HG03108 (cell line): ENCODE measurements around the gene CRTC1.

Experiments used
- ATAC-seq: cut with Tn5 transposase; IDR thresholded peaks from one replicate; pipeline ENCODE4 v1.9.1; 2021; ENCODE audit warnings: moderate library complexity; ENCODE audit not compliant: unreplicated experiment

The CRTC1 gene

DNA sequence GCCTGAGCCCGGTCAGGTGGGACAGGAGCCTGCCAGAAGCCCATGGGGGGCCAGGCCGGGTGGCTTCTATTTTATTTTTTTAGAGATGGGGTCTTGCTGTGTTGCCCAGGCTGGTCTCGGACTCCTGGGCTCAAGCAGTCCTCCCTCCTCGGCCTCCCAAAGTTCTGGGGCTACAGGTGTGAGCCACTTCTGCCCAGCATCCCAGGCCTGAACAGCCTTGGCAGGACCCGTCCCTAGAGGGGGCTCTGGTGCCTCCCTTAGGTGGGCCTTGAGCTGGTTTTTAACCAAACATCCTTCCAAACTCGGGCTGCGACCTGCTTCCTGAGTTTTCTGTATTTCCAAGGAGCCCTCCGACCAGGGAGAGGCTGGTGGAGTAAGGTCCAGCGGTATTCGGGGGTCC is 97.2 kb downstream of the CRTC1 start:
- ATAC-seq = no peak

DNA sequence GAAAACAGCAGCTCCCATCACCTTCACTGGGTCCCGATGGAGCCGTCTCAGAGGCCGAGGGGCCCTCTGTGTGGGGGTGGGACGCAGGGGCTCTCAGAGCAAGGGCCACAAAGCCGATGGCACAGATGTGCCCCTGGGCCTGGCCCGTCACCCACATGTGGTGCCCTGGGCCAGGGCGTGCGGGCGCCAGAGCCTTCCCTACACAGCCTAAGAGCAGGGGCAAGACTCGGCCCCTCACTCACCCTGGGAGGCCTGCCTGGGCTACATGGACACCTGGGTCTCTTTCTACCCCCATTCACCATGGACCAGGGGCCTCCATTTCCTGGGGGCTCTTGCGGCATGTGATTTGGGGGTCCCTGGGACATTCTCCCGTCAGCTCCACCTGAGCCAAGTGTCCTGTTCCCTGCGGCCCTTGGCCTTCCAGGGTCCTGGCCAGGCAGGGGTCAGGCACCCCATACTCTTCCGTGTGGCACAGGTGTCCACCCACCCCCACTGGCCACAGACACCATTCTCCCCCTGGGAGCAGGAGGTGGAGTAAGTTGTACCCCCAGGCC is 97.6 kb downstream of the CRTC1 start:
- no peak for ATAC-seq

DNA sequence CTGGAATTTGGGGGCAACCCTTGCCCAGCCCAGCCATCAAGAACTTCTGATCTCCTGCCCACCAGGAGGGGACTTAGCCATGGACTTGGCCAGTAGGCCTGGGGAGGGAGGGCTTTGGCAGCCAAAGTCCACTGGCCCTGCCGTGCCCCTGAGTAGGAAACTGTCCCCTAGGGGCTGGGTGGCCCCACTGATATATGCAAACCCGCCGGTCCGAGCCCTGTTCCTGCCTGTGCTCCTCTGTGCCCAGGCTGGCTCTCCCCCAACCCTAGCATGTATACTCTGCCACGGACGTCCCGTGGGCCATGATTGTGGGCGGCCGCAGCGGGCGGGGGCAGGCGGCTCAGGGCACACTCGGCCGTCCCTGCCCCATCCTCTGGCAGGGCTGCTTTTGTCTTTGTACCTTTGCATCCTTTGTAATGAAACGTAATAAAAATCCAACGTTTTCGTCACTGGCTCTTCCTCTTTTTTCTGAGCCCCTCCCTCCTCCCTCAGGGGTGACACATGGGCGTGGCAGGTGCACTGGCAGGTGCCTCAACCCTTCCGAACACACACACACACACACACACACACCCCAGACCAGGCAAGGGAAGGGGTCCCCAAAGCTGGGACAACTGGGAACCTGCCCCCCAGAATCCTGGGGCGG is 98.5 kb downstream of the CRTC1 start:
- no peak for ATAC-seq

GRCh38 chr19:18782559-18783225 is 99.2 kb downstream of the CRTC1 start:
- no peak for ATAC-seq

DNA sequence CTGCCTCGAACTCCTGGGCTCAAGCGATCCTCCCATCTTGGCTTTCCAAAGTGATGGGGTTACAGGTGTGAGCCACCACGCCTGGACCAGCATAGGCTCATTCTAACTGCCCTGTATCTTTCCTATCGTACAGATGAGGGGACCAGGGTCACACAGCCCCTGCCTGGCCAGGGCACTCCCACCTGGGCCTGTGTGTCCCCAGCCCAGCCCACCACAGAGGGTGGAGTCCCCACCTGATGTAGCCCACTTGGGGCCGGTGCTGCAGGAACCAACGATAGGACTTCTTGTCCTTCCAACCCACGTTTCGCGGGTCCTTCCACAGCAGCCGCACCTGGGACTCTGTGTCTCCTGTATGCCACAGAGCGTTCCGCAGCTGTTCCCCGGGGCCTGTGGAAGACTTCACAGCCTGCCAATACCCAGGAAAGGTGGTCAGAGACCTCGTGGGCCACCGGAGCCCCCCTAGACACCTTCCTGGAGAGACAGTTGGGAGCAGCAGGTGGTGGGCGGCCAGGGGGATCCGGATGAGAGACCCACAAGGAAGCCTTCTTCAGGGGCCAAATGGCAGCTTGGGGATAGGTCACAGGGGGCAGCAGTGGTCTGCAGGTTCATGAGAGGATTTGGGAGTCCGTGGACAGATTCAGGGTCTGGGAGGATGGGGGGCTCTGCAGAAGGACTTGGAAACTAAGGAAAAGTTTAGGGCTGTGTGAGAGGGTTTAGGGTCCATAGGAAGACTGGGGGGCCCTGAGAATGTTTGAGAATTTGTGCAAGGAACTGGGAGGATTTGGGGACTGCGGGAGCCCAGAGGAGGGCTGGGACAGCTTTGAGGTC is 100.7 kb downstream of the CRTC1 start:
- ATAC-seq = no peak

GRCh38 chr19:18784786-18785120 is 101.3 kb downstream of the CRTC1 start:
- ATAC-seq = no peak

GRCh38 chr19:18785179-18786124 is 102.0 kb downstream of the CRTC1 start:
- ATAC-seq = no peak

GRCh38 chr19:18788529-18789421 is 105.3 kb downstream of the CRTC1 start:
- ATAC-seq = no peak

- no peak for ATAC-seq
Observed at GRCh38 chr19:18789422-18789869, 106.0 kb downstream of the CRTC1 start.

DNA sequence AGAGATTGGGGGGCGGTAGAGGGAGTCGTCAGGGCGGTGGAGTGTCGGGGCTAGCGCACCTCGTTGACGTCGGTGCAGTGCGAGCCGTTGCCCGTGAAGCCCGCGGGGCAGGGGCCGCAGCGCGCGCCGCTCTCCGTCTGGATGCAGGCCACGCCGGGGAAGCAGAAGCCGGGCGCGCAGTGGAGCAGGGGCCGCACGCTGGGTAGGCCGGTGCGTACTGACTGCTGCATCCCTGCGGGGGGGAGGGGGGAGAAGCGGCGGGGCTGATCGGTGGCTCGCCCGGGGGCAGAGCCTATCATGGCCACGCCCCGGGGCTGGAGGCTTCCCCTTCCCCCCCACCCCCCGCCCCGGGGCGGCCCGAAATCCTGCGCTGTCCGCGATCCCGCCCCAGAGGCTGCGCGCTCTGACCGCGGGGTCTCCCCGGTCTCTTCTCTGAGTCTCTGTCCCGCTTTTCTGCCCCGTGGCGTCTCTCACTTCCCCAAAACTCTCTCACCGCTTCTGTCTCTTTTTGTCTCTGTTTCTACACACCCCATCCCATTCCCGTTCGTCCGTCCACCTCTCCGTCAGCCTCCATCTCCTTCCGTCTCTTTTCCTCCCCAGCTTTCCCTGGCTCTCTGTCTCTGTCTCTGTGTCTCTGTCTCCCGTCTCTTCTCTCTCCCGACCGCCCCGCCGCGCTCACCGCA is 106.5 kb downstream of the CRTC1 start:
- ATAC-seq = no peak

GRCh38 chr19:18790566-18791314 is 107.3 kb downstream of the CRTC1 start, which contains the start of gene COMP:
Gene COMP, minus strand, starts transcription at chr19:18791305. Its CDS starts 36 bp downstream, at chr19:18791269.
- no peak for ATAC-seq

- no peak for ATAC-seq
Observed at GRCh38 chr19:18791315-18791678, 107.8 kb downstream of the CRTC1 start.

DNA sequence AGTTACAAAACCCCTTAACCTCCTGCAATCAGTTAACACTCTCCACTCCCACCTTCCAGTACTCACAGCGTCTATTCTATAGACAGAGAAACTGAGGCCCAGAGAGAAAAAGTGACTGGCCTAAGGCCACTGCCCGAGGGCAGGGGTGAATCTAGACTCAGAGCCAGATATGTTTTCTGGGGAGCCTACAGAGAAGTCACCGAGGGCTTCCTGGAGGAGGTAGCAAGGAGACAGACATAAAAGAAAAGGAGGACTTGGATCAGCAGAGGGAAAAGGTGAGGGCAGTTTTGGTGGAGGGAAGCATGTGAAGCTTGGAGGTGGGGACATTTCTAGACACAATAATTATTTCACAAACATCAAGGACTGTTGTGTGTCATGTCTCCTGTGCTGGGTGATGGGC is 109.2 kb downstream of the CRTC1 start:
- no peak for ATAC-seq

- ATAC-seq = no peak
Observed at GRCh38 chr19:18793144-18794028, 109.9 kb downstream of the CRTC1 start.

- no peak for ATAC-seq
Observed at GRCh38 chr19:18794029-18794313, 110.5 kb downstream of the CRTC1 start.

DNA sequence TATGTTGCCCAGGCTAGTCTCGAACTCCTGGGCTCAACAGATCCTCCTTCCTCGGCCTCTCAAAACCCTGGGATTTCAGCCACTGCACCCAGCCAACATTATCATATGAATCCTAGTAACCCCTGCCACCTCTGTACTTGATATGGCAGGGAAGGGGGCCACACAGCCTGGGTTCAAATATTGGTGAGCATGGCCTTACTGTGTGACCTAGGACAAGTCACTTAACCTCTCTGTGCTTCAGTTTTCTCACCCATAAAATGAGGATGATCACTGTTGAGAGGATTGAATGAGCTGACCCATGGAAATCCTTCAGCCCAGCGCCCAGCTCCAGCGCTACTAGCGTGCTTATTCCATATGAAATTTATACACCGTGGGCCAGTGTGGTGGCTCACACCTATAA is 111.2 kb downstream of the CRTC1 start:
- ATAC-seq = no peak

GRCh38 chr19:18795540-18795939 is 112.1 kb downstream of the CRTC1 start:
- no peak for ATAC-seq

GRCh38 chr19:18796239-18796638 is 112.8 kb downstream of the CRTC1 start:
- no peak for ATAC-seq
